Measurements from ENCODE around the gene PTPRM.

PTPRM gene

DNA sequence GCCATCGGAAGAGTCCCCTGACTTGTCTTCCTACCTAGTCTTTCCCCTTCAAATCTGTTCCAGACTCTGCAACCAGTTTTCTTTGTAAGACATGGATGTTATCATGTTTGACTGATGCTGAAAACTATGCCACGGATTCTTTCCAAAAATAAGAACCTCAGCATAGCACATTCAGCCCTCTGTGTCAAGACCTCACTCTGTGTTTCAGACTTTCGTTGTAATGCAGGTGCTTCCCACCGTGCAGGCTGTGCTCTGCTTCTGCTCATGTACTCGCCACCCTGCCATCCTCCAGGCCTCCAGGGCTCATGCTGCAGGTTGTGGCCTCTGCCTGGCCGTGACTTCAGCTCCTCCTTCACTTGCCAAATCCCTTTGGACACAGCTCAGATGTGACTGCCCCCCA is 695.1 kb downstream of the PTPRM start (continued):
- TF ChIP-seq ZNF585B (tag by site-specific recombination; IDR thresholded peaks at IDR 0.05) (no peak), ZNF776 (tag by site-specific recombination; IDR thresholded peaks at IDR 0.05; ENCODE audit: borderline replicate concordance) (no peak), ZXDB (tag by site-specific recombination; IDR thresholded peaks at IDR 0.05) (no peak)

DNA sequence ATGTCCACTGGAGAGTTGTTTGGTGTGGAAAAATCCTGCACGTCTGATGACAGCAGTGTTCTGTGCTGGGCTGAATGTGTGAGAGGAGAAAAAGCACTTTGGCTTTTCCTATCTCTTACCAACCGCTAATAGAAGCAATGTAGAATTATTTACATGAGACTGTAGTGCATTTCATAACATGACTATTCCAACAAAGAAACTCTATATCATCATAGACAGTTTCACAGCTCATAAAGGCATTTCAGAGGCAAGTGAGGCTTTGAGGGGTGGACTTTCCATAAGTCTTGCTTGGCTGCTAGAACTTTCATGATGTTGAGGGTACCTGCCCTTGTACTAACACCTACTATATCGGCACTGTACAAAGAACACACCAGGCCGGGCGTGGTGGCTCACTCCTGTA is 697.0 kb downstream of the PTPRM start:
- TF ChIP-seq ZNF350 (tag by site-specific recombination; IDR thresholded peaks at IDR 0.05): no peak
- no peak for TF ChIP-seq ZNF175 (tag by site-specific recombination; IDR thresholded peaks at IDR 0.05)
- TF ChIP-seq ZSCAN16 (tag by site-specific recombination; IDR thresholded peaks at IDR 0.05): no peak
- TF ChIP-seq, protein P1, sequence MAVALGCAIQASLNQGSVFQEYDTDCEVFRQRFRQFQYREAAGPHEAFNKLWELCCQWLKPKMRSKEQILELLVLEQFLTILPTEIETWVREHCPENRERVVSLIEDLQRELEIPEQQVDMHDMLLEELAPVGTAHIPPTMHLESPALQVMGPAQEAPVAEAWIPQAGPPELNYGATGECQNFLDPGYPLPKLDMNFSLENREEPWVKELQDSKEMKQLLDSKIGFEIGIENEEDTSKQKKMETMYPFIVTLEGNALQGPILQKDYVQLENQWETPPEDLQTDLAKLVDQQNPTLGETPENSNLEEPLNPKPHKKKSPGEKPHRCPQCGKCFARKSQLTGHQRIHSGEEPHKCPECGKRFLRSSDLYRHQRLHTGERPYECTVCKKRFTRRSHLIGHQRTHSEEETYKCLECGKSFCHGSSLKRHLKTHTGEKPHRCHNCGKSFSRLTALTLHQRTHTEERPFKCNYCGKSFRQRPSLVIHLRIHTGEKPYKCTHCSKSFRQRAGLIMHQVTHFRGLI (tag by site-specific recombination; IDR thresholded peaks at IDR 0.05): no peak
- TF ChIP-seq ZNF626 (tag by site-specific recombination; IDR thresholded peaks at IDR 0.05): no peak
- TF ChIP-seq ZNF146 (tag by site-specific recombination; IDR thresholded peaks at IDR 0.05): no peak
- TF ChIP-seq, protein P2, sequence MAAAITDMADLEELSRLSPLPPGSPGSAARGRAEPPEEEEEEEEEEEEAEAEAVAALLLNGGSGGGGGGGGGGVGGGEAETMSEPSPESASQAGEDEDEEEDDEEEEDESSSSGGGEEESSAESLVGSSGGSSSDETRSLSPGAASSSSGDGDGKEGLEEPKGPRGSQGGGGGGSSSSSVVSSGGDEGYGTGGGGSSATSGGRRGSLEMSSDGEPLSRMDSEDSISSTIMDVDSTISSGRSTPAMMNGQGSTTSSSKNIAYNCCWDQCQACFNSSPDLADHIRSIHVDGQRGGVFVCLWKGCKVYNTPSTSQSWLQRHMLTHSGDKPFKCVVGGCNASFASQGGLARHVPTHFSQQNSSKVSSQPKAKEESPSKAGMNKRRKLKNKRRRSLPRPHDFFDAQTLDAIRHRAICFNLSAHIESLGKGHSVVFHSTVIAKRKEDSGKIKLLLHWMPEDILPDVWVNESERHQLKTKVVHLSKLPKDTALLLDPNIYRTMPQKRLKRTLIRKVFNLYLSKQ (tag by site-specific recombination; IDR thresholded peaks at IDR 0.05; ENCODE audit: borderline replicate concordance): no peak
- TF ChIP-seq, protein P3, sequence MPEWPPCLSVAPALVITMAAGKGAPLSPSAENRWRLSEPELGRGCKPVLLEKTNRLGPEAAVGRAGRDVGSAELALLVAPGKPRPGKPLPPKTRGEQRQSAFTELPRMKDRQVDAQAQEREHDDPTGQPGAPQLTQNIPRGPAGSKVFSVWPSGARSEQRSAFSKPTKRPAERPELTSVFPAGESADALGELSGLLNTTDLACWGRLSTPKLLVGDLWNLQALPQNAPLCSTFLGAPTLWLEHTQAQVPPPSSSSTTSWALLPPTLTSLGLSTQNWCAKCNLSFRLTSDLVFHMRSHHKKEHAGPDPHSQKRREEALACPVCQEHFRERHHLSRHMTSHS (tag by site-specific recombination; IDR thresholded peaks at IDR 0.05): no peak
- TF ChIP-seq ZEB2 (tag by site-specific recombination; IDR thresholded peaks at IDR 0.05): no peak
- TF ChIP-seq IKZF3 (tag by site-specific recombination; IDR thresholded peaks at IDR 0.05): no peak
- no peak for TF ChIP-seq KLF7 (tag by site-specific recombination; IDR thresholded peaks at IDR 0.05; ENCODE audit: borderline replicate concordance)
- TF ChIP-seq ZNF184 (tag by site-specific recombination; IDR thresholded peaks at IDR 0.05): no peak
- TF ChIP-seq, protein P4, sequence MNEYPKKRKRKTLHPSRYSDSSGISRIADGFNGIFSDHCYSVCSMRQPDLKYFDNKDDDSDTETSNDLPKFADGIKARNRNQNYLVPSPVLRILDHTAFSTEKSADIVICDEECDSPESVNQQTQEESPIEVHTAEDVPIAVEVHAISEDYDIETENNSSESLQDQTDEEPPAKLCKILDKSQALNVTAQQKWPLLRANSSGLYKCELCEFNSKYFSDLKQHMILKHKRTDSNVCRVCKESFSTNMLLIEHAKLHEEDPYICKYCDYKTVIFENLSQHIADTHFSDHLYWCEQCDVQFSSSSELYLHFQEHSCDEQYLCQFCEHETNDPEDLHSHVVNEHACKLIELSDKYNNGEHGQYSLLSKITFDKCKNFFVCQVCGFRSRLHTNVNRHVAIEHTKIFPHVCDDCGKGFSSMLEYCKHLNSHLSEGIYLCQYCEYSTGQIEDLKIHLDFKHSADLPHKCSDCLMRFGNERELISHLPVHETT (tag by site-specific recombination; IDR thresholded peaks at IDR 0.05): no peak
- no peak for TF ChIP-seq ZNF19 (tag by site-specific recombination; IDR thresholded peaks at IDR 0.05; ENCODE audit: low read depth)
- no peak for TF ChIP-seq KLF16 (tag by site-specific recombination; IDR thresholded peaks at IDR 0.05)
- no peak for TF ChIP-seq ZNF302 (tag by site-specific recombination; IDR thresholded peaks at IDR 0.05; ENCODE audit: low read depth)
- Histone ChIP-seq H3K9me3 (ENCODE audit: control insufficient read depth, insufficient read depth, low read depth, low read length) (no peaks in the 10 kb centered on the region), H3K4me3 (ENCODE audit: low read depth, low read length) (no peak overlapping the region), H3K27ac (ENCODE audit: extremely low read depth, low read depth, low read length) (no peak overlapping the region), H3K36me3 (ENCODE audit: control insufficient read depth in 2 of 2, insufficient read depth in 1 of 2, low read length in 2 of 2) (no peaks in the 10 kb centered on the region), H3K4me1 (ENCODE audit: control insufficient read depth, insufficient read depth, low read length) (no peaks in the 10 kb centered on the region)
- POLR2A ChIA-PET: no interaction called here
- CTCF ChIA-PET: interaction anchor here (0.6 to 0.9 kb wide), 2 partner anchors 9 to 126 kb away, joined by 3 to 4 read pairs; no protein-coding TSS in a partner anchor

DNA sequence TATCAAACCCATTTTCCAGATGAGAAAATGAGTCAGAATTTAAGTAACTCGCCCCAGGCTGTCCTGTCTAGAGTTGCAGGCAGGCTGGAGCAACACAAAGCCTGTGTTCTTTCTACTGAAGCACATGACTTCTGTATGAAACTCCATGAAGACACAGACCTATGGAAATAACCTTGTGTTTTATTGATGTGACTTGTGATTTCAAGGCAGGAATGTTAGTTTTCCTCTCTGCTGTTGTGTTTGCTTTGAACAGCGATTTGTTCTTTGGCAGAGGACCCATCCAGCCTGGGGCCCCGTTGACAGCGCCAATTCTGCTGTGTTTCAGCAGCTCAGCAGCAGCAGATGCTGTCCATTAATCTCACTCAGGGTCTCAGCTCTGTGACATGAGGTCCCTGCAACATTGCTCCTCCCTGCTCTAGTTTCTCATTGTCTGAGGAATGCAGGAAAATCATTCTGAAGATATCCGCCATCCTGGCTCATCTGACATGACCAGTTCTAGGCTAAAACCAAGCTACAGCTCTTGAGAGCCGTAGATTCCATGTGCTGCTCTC is 697.8 kb downstream of the PTPRM start:
- Histone ChIP-seq H3K27ac (ENCODE audit: extremely low read depth, low read depth, low read length) (no peak overlapping the region), H3K4me1 (ENCODE audit: control insufficient read depth, insufficient read depth, low read length) (no peaks in the 10 kb centered on the region), H3K36me3 (ENCODE audit: control insufficient read depth in 2 of 2, insufficient read depth in 1 of 2, low read length in 2 of 2) (no peaks in the 10 kb centered on the region), H3K4me3 (ENCODE audit: low read depth, low read length) (no peak overlapping the region), H3K9me3 (ENCODE audit: control insufficient read depth, insufficient read depth, low read depth, low read length) (no peaks in the 10 kb centered on the region)
- CTCF ChIA-PET: interaction anchor here (0.5 to 1.0 kb wide), 2 partner anchors 11 to 139 kb away, joined by 4 read pairs; no protein-coding TSS in a partner anchor
- POLR2A ChIA-PET: no interaction called here
- TF ChIP-seq ZNF624 (tag by site-specific recombination; IDR thresholded peaks at IDR 0.05) (no peak), ZNF214 (tag by site-specific recombination; IDR thresholded peaks at IDR 0.05; ENCODE audit: borderline replicate concordance) (no peak), ZNF324 (tag by site-specific recombination; IDR thresholded peaks at IDR 0.05) (no peak), ZBTB20 (tag by site-specific recombination; IDR thresholded peaks at IDR 0.05) (no peak), ZNF514 (tag by site-specific recombination; IDR thresholded peaks at IDR 0.05) (no peak), ZNF146 (tag by site-specific recombination; IDR thresholded peaks at IDR 0.05) (no peak)
- TF ChIP-seq, protein P5, sequence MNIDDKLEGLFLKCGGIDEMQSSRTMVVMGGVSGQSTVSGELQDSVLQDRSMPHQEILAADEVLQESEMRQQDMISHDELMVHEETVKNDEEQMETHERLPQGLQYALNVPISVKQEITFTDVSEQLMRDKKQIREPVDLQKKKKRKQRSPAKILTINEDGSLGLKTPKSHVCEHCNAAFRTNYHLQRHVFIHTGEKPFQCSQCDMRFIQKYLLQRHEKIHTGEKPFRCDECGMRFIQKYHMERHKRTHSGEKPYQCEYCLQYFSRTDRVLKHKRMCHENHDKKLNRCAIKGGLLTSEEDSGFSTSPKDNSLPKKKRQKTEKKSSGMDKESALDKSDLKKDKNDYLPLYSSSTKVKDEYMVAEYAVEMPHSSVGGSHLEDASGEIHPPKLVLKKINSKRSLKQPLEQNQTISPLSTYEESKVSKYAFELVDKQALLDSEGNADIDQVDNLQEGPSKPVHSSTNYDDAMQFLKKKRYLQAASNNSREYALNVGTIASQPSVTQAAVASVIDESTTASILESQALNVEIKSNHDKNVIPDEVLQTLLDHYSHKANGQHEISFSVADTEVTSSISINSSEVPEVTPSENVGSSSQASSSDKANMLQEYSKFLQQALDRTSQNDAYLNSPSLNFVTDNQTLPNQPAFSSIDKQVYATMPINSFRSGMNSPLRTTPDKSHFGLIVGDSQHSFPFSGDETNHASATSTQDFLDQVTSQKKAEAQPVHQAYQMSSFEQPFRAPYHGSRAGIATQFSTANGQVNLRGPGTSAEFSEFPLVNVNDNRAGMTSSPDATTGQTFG (tag by site-specific recombination; IDR thresholded peaks at IDR 0.05; ENCODE audit: borderline replicate concordance): no peak
- TF ChIP-seq, protein P6, sequence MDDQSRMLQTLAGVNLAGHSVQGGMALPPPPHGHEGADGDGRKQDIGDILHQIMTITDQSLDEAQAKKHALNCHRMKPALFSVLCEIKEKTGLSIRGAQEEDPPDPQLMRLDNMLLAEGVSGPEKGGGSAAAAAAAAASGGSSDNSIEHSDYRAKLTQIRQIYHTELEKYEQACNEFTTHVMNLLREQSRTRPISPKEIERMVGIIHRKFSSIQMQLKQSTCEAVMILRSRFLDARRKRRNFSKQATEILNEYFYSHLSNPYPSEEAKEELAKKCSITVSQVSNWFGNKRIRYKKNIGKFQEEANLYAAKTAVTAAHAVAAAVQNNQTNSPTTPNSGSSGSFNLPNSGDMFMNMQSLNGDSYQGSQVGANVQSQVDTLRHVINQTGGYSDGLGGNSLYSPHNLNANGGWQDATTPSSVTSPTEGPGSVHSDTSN (CRISPR knock-in tag; IDR thresholded peaks at IDR 0.05): no peak

Measured in HEK293 (cell line).